Activated T-cell treated with anti-CD3 and anti-CD28 coated beads for 1 hour (primary cell): ENCODE data around the gene LMOD3.

ENCODE experiments used
- DNase-seq: peaks from one replicate; pipeline ENCODE4 v3.0.0-alpha.2; 2020; ENCODE audit warnings: low read depth

The LMOD3 gene

DNA sequence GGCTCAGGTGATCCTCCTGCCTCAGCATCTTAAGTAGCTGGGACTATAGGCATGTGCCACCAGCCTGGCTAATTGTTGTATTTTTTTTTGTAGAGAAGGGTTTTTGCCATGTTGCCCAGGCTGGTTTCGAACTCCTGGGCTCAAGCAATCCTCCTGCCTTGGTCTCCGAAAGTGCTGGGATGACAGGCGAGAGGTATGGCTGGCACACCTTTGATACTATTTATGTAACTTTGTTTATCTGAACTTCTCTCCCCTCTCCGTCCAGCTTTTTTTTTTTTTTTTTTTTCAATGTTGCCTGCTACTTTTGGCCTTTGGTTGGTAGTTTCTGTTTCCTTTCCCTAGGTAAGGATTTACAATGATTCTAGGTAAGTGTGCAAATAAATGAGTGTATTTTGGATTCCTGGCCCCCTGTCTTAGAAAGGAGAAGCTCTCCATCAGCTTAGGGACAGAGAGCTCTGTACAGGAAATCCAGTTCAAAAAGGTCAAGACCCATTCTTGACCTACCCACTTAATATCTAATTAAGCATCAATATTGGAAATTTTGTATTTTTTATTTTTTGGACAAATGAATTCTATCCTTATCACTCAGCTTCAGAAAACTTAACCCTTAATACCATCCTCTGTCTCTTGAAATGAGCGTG is 30.9 kb downstream of the LMOD3 start:
- no peak for DNase-seq

DNA sequence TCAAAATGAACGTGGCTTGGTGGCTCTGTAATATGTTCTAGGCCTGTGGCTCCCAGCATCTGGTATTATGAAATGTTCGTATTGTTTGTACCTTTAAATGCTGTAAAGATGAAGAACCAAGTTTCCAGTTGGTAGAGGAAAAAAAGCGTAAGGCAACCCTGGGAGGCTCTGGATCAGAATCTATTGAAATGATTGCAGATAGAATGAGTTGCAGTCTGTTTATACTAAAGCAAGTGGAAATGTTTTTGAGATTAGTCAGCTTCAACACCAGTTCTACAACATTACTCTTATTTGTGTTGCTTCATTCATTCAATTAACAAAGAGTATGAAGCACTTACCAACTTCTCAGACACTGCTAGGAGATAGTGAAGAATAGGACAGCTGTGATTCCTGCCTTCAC is 32.4 kb downstream of the LMOD3 start:
- no peak for DNase-seq

DNA sequence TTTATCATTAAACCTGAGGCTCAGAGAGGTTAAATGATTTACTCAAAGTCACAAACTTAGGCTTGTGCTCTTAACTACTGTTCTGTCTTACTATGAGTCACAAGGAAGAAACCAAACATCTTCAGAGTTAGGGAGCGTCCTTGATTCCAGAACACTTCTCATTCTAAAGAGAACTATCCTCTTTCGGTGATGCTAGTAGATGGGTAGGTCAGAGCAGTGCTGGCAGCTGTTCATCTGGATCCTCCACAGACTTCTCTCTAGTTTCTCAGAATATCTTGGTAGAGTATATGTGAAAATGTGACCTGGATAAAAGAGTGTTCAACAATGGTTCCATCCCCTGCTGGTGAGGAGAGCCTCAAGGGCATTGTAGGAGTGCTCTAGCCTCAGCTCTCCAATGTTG is 34.3 kb downstream of the LMOD3 start:
- DNase-seq, result no peak

DNA sequence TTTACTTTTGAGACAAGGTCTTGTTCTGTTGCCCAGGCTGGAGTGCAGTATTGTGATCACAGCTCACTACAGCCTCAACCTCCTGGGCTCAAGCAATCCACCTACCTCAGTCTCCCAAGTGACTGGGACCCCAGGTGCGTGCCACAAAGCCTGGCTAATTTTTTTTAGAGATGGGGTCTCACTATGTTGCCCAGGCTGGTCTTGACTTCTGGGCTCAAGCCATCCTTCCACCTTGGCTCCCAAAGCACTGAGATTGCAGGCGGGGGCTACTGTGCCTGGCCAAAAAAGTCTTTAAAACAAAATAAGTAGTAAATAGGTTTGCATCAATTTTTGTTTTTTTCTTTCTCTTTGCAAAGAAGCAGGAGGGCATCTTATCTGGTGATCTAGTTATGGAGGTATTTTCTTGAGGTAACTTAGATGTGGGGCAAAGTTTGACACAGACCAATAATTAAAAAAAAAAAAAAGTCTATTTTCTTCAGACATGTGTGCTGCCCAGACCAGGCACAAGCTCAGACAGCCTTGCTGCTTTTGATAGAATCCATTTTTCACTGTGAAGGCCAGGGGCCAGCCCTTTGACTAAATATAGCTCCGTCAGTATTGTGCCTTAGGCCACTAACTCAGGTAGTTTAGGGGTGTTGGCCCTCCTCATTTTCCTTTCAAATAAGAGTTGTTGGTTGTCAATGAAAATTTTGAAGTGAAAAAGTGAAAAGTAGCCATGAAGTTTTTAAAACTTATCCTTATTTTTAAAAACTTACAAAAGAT is 35.2 kb downstream of the LMOD3 start:
- DNase-seq, result no peak

DNA sequence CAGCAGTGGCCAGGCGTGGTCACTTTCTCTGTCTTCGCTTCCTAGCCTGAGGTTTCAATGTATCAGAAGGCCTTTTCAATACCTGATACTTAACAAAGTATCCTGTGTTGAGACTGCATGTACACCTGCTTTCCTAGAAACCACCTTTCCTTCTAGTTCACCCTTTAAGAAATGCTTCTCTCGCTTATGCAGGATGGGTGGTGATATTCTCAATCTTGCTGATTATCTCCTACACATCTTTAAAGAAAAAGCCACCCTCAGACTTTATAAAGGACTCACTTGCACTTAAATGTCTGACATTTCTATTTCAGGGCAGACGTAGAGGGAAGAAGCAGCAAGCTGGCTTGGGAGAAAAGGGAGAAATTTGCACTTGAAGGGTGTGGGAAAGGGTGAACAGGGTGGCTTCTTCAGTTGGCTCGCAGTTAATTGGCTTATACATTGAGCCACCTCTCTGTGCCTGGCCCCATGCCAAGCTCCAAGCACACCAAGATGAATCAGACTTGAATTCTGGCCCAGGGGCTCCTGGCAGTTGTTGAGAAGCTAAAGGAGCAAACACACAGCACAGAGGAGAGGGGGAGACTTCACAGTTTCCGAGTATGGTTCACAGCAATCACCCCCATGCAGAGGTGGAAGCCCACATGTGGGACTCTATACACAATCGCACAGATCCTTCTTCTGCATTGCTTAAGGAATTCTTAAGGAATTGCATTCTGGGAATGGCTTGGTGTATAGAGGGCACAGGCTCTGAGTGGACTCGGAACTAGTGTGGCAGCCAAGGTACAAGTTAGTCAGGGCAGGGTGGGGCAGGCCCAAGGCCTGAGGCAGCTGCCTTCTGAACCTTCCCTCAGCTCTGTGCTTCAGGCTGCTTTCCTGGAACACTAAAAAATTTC is 36.3 kb downstream of the LMOD3 start:
- DNase-seq, result peak; percentile 69

DNA sequence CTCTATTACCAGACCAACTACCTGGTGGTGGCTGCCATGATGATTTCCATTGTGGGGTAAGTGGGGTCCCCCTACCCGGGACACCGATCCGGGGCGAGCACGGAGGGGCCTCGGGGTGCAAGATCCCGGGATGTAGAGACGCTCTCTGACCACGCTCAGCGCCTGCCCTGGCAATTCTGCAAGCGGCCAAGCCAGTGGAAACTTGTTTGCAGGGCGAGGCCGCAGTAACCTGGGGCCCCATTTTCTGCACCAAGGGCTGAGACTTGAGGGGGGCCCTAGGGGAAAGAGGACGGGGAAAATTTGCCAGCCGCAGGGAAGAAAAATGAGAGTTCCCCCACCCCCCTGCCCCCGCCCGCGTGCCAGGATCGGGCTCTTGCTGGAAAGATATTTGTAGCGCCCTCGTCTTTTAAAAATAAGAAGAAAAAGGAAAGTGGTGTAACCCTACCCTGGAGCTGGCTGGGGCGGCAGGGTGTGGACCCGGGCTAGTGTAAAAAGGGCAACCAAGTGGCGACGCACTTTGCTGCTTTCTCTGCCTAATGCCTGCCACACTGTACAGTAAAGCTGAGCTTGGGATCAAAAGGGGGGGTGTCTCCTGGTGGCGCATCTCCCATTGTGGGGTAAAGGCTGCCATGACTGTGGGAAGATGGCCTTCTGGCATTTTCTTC is 37.1 kb downstream of the LMOD3 start:
- peak; percentile 11 for DNase-seq

DNA sequence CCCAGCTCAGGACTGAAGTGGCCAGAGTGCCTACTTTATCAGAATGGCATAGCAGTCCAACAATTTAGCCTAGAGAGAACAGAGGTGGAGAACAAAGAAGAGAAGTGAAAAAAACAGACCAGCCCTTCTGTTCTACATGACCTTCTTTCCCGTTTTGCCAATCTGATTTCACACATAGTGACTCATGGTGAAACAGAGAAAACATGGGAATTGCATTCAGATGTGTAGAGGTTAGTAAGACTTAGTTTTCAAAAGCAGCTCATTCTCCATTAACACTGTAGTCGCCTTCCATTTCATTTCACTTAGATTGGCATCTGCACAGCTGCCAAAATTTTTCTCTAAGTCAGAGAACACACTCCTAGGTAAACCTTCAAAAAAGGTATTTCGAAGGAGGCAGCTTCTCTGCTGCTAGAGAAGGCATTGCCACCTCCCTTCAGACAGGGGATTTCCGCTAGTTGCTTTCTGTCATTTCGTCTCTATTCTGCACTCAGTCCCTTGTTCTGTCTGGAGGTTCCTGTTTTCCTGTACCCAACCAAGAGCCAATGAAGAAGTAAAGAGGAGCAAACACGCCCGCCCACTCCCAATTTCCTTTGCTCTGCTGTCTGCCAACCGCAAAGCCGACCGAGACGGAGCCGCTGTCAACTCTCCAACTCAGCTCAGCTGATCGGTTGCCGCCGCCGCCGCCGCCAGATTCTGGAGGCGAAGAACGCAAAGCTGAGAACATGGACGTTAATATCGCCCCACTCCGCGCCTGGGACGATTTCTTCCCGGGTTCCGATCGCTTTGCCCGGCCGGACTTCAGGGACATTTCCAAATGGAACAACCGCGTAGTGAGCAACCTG is 37.8 kb downstream of the LMOD3 start, which contains the start of gene ARL6IP5:
Gene ARL6IP5, plus strand, starts transcription at position 612 of the 842 bp plus-strand sequence. Its CDS starts 111 bp downstream, at position 723.
- peak; percentile 80 for DNase-seq

DNA sequence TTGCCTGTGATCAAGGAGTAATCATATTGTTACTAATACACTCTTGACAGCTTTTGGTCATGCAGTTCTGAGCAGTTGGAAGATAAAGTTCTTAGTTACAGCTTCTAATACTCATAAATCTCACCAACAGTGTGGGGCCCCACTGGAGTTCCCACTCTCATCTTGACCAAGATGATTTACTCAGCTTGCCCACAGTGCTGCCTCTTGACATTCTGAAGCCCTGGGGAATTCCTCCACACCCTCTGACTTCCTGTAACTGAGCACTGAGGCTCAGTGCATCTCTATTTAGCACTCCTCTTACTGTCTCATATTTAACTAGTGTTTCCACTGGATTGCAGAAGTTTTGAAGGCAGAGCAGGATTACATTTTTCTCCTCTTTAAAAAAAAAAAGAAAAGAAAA is 39.6 kb downstream of the LMOD3 start:
- DNase-seq, result peak; percentile 29

DNA sequence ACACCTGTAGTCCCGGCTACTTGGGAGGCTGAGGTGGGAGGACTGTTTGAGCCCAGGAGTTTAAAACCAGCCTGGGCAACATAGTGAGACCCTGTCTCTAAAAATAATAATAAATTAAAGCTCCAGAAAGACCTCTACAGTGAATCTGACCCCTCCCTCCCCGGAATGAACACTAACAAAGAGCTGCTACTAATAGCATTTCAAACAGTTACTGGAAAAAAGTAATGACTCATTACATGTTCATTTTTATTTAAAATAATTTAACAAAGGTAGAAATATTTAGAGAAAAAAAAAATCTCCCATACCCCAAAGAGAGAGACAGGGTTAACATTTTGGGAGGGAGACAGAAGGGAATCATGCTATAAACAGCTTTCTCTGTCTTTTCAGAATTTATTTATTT is 40.0 kb downstream of the LMOD3 start:
- no peak for DNase-seq

DNA sequence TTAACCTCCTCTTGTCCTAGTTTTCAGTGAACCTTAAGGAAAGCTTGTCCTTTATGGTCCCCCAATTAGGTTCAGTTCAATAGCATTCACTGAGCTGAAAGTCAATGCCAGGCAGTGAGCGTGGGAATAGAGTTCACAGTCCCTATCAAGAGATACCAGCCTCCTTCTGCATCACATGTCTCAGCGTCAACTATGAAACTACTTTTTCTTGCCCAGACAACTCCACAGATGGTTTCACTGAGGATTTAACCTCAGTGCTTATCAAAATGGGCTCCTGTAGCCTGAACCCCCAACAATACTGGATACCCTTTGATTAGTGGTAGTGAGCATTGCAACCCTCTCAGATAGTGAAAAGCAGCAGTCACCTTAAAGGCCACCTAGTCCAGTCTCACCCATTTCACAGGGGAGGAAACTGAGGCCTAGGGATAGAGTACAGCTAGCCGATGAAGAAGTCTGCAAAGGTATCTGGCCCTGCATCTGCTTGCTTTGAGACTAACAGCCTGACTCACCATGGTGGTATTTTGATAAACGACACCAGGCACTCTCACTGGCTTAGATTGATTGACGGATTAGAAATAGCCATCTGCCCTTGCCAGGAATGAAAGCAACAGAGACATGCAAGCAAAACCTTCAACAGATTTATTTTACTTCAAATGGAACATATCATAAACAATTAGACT is 40.7 kb downstream of the LMOD3 start:
- no peak for DNase-seq

DNA sequence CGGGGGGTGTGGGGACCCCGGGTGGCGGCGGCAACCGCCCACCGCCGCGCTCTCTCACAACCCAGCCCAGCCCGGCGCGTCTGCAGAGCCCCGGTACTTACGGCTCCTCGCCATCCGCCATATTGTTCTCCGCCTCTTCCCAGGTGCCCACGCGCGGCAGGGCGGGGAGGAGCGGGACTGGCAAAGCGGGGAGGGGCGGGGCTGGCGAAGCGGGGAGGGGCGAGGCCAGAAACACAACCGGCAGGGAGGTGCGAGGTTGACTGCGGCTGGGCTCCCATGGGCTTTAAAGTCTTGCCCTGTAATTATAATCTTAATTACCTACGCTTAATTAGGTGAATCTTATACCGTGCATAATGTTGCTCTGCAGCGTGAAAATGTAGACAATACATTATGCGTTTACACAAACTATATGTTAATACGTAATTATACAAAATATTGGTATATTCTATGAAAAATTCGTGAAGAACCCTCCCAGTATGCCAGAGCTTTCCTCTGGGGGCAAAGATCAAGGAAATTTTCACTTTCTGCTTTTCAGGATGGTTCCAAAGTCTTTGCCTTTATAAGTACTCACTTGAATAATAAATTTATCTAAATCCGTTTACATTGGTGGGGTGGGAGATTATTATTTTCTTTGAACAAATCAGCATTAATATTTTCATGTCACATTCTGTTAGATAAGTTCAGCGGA is 42.0 kb downstream of the LMOD3 start, which contains the start of gene UBA3:
Gene UBA3, minus strand, starts transcription at position 133 of the 688 bp plus-strand sequence. Its CDS starts 12 bp downstream, at position 121.
- peak; percentile 93 for DNase-seq

DNA sequence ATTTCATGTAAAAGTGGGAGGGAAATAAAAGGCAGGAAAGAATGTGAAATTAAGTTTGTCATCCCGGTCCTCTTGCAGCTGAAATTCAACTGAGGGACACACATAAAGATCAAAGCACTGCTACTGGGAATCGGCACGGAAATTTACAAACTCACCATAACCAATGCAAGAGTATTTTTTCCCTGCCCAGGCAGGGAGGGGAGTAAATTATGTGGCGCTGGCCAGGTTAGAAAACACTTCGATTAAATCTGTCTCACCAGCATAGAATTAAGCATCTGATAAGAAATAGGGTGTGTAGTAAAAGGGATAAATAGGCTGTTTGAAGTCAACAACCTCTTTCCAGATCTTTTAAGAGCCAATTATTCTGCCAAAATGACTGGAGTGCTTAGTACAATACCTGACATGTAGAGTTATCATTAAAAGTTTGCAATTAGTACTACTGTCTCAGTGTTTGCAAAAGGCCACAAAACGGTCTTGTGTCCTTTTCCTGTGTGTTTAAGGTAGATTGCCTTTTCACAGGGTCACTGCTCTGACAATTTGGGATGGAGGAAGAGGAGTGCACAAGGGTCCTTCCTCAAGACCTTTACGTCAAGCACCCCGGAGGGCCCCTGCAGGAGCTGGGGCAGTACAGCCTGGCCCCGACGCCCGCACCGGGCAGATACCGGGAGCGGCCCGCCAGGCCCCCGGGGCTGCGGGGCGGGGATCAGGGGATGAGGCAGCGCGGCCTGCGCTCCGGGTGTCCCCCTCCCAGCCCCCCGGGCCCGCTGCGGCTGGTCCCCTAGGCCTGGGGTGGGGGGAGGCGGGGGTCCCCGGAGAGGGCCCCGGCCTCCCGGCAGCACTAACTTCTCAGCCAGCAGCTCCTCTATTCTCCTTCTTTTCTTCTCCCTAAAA is 42.9 kb downstream of the LMOD3 start:
- no peak for DNase-seq

DNA sequence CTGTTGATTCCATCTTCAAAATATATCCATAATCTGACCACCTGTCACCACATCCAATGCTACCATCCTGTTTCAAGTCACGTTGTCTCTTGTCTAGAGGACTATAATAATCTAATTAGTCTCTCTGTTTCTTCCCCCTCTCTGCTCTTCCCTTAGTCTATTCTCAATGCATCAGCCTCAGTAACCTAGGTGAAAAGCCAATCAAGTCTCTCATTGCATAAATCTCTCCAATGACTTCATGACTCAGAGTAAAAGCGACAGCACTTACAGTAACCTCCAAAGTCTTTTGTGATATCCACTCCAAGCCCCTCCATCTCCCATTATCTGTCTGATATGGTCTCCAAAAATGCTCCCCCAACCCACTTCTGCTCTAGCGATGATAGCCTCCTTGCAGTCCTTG is 49.5 kb downstream of the LMOD3 start:
- DNase-seq, result no peak

DNA sequence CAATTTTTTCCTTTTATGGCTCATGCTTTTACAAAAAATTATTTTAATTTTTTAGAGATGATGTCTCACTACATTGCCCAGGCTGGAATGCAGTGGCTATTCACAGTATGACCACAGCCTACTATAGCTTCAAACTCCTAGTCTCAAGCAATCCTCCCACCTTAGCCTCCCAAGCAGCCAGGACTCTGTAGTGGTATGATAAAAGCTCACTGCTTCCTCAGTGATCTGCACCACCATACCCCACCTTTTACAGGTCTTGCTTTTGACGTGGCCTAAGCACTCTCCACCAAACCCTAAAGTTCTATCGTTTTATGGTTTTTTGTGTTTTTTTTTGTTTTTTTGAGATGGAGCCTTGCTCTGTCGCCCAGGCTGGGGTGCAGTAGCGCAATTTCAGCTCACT is 56.3 kb downstream of the LMOD3 start:
- no peak for DNase-seq

DNA sequence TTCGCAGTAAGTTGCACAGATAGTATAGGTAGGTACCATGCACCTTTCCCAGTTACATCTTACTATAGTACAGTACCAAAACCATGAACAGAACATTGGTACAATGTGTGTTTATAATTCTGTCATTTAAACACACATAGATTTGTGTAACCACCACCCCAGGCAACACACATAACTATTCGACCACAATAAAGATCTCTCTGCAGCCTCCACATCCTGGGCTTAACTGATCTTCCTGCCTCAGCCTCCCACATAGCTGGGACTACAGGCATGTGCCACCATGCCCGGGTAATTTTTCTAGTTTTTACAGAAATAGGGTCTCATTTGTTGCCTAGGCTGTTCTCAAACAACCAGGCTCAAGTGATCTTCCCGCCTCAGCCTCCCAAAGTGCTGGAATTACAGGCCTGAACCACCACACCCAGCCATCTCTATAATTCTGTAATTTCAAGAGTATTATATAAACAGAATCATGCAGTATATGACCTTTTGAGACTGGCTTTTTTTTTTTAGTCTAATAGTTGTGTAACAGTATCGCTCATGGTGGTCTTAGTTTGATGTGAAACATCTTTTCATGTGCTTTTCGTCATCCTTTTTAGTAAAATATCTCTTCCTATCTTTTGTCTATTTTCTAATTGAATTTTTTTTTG is 57.0 kb downstream of the LMOD3 start:
- no peak for DNase-seq

DNA sequence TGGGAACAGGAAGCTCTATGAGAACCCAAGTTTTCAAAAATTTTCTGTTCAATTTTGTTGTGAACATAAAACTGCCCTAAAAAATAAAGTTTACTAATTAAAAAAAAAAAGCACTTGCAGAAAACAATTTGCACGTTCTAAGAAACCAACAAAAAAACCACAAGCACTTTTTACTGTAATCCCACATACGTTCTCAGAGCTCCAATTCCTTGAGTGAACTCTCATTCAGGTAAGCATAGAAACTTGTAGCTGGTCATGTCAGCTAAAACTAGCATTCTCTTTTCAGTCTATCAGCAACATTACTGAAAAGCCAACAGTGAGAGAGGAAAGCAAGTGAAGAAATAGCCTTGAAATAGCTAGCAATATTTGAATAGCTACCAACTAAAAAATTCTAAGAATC is 58.8 kb downstream of the LMOD3 start:
- DNase-seq, result no peak

DNA sequence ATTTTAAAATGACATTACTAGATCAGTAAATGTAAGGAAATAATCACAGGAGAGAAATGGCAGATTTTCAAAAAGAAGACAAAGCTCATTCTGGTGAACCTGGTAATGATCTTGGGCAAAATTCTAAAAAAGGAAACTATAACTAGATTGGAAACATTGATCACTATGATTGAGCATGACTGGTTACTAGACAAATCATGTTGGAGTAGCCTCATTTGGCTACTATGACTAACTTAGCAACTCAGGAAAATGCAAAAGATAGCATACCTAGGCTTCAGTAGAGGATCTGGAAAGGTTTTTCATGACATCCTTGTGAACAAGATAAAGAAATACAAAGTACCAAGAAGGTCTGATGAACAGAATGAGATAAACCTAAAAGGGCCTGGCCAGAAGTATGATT is 62.7 kb downstream of the LMOD3 start:
- no peak for DNase-seq

DNA sequence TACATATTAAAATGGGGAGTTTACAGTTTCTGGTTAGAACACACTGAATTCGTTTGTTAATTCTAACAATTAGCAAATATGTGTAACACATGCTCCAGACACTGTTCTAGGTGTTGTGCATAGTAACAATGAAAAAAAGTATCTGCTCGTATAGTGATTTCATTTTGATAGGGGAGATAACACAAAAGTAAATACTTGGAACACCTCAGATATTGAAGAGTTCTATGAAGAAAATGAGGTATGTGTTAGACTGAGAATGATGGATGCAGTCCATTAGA is 63.5 kb downstream of the LMOD3 start:
- no peak for DNase-seq
